K562 (cell line): ENCODE results near the gene ERLEC1. TPM values are rescaled to one million over a fixed set of nuclear protein-coding genes. Genes with fewer than 3 reads are reported as not detected.
A peak's percentile ranks its signal among the peaks of the same experiment; 100 is the strongest.

ENCODE experiments used
- CEBPB ChIP-seq: fragments of 450-650 bp; IDR thresholded peaks from 2 replicates; pipeline ENCODE4 v1.6.1; 2016; ENCODE audit warnings: missing genetic modification characterization, missing compliant biosample characterization
- CEBPG ChIP-seq, 3 experiments: fragments of 200-800 bp in 1 of 3; sonication (Bioruptor generic) in 1 of 3; sonication (generic) in 1 of 3; formaldehyde crosslinking in 1 of 3; IDR thresholded peaks in 2 of 3; conservative IDR thresholded peaks in 1 of 3; 2 replicates each; pipeline versions ENCODE4 v1.6.1 to v1.8.0; 2016 to 2022; ENCODE audit warnings: missing compliant biosample characterization in 2 of 3, missing genetic modification characterization in 2 of 3, mild to moderate bottlenecking in 1 of 3, missing genetic modification reagents in 1 of 3
- FOXK1 ChIP-seq: sonication (generic); formaldehyde crosslinking; IDR thresholded peaks from 2 replicates; pipeline ENCODE4 v1.8.0; 2022; ENCODE audit warnings: missing genetic modification reagents, mild to moderate bottlenecking, borderline replicate concordance
- HDAC8 ChIP-seq: fragments of 450-650 bp; IDR thresholded peaks from 2 replicates; pipeline ENCODE4 v1.6.1; 2016; ENCODE audit warnings: mild to moderate bottlenecking, missing genetic modification characterization, moderate library complexity, missing compliant biosample characterization
- MXI1 ChIP-seq: IDR thresholded peaks from 2 replicates; pipeline ENCODE4 v1.6.1; 2011; ENCODE audit warnings: low read depth, mild to moderate bottlenecking, improper control_type of control experiment, low read length
- NFATC3 ChIP-seq: fragments of 450-650 bp; IDR thresholded peaks from 2 replicates; pipeline ENCODE4 v1.6.1; 2017; ENCODE audit warnings: mild to moderate bottlenecking
- PTBP1 ChIP-seq: fragments of 200-400 bp; formaldehyde crosslinking; IDR thresholded peaks from 2 replicates; pipeline ENCODE4 v1.6.1; 2017; ENCODE audit warnings: low read depth, low read length
- RFX7 ChIP-seq: fragments of 250-450 bp; sonication (Bioruptor Pico); IDR thresholded peaks from 2 replicates; pipeline ENCODE4 v1.5.1; 2021; ENCODE audit warnings: mild to moderate bottlenecking
- ZNF431 ChIP-seq: sonication (generic); formaldehyde crosslinking; IDR thresholded peaks from 2 replicates; pipeline ENCODE4 v1.8.0; 2022; ENCODE audit warnings: mild to moderate bottlenecking, missing genetic modification reagents
- polyA plus RNA-seq, 8 experiments: library from polyadenylated mRNA; depleted of rRNA in 4 of 8; stranded (reverse) in 5 of 8; unstranded in 3 of 8; fragments of >200 nt; fragmentation: Nextera tagmentation in 2 of 8; fragmentation: Illumina TruSeq in 1 of 8; extraction: Ambion mirVana in 2 of 8; extraction: Trizol in 1 of 8; gene quantifications; 2 replicates each; pipeline versions ENCODE4 v1.2.1 to v1.2.3, GENCODE V29; 2011 to 2014; ENCODE audit warnings: inconsistent platforms in 1 of 8, missing spikeins in 1 of 8
- total RNA-seq, 7 experiments: library from RNA; depleted of rRNA in 6 of 7; stranded (reverse); fragments of >200 nt in 6 of 7; fragmentation: Illumina TruSeq in 2 of 7; extraction: Trizol in 2 of 7; gene quantifications; 2 replicates each; pipeline versions ENCODE4 v1.2.1 to v1.2.3, GENCODE V29; 2011 to 2021; ENCODE audit warnings: low replicate concordance in 1 of 7
- TF ChIP-seq, protein P1 (sequence below), 2 experiments: fragments of 450-650 bp in 1 of 2; sonication (generic) in 1 of 2; formaldehyde crosslinking in 1 of 2; IDR thresholded peaks; 2 replicates each; pipeline versions ENCODE4 v1.7.1 to v1.9.0; 2016 to 2022; ENCODE audit warnings: inconsistent platforms in 1 of 2, mild to moderate bottlenecking in 1 of 2, missing genetic modification reagents in 1 of 2
- TF ChIP-seq, protein P2 (sequence below): fragments of 450-650 bp; IDR thresholded peaks from 2 replicates; pipeline ENCODE4 v1.6.1; 2017; ENCODE audit warnings: antibody characterized with exemption
- TF ChIP-seq, protein P3 (sequence below): fragments of 250-450 bp; sonication (Bioruptor Pico); IDR thresholded peaks from 2 replicates; pipeline ENCODE4 v1.8.0; 2022; ENCODE audit warnings: inconsistent platforms
- TF ChIP-seq, protein P4 (sequence below): fragments of 250-450 bp; sonication (Bioruptor Pico); IDR thresholded peaks from 2 replicates; pipeline ENCODE4 v1.8.0; 2021; ENCODE audit warnings: moderate library complexity, mild to moderate bottlenecking, inconsistent platforms

ERLEC1 gene
- total and polyA plus RNA-seq, 9 of the 15 experiments (the other 6 are each of a cell fraction or from before 2014, with no cell fraction given), result 12.0 to 41.6 (median 30.6) TPM

DNA sequence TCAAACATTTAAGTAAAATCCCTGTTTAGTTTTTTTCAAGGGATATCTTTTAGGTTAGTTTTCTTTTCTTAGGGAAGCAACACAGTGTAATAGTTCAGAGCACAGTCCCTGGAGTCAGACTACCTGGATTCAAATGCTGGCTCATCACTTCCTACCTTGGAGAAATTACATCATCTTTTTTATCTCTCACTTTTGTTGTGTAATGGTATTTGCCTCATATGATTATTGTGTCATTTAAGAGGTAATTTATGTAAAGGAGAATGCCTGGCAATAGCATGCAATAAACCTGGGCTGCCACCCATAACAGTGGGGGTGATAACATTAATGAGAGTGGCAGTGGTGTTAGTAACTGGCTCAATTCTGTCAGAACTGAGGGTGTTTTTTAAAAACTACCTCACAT, 26.3 kb downstream of the ERLEC1 start (continued):
- TF ChIP-seq, protein P1, sequence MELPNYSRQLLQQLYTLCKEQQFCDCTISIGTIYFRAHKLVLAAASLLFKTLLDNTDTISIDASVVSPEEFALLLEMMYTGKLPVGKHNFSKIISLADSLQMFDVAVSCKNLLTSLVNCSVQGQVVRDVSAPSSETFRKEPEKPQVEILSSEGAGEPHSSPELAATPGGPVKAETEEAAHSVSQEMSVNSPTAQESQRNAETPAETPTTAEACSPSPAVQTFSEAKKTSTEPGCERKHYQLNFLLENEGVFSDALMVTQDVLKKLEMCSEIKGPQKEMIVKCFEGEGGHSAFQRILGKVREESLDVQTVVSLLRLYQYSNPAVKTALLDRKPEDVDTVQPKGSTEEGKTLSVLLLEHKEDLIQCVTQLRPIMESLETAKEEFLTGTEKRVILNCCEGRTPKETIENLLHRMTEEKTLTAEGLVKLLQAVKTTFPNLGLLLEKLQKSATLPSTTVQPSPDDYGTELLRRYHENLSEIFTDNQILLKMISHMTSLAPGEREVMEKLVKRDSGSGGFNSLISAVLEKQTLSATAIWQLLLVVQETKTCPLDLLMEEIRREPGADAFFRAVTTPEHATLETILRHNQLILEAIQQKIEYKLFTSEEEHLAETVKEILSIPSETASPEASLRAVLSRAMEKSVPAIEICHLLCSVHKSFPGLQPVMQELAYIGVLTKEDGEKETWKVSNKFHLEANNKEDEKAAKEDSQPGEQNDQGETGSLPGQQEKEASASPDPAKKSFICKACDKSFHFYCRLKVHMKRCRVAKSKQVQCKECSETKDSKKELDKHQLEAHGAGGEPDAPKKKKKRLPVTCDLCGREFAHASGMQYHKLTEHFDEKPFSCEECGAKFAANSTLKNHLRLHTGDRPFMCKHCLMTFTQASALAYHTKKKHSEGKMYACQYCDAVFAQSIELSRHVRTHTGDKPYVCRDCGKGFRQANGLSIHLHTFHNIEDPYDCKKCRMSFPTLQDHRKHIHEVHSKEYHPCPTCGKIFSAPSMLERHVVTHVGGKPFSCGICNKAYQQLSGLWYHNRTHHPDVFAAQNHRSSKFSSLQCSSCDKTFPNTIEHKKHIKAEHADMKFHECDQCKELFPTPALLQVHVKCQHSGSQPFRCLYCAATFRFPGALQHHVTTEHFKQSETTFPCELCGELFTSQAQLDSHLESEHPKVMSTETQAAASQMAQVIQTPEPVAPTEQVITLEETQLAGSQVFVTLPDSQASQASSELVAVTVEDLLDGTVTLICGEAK (IDR thresholded peaks at IDR 0.05), result no peak
- TF ChIP-seq, protein P1 (CRISPR knock-in tag; IDR thresholded peaks at IDR 0.05), result no peak
- TF ChIP-seq HDAC8 (tag) (no peak), FOXK1 (no peak), NFATC3 (no peak), MXI1 (no peak), CEBPB (tag) (peak; percentile 37), PTBP1 (no peak), CEBPG (CRISPR knock-in tag; IDR thresholded peaks at IDR 0.05) (no peak), CEBPG (tag; conservative IDR thresholded peaks at IDR 0.05 in 1 of 2, IDR thresholded peaks at IDR 0.05 in 1 of 2) (peak; percentile 58 to 79), RFX7 (CRISPR knock-in tag) (no peak), ZNF431 (CRISPR knock-in tag) (no peak)
- TF ChIP-seq, protein P2, sequence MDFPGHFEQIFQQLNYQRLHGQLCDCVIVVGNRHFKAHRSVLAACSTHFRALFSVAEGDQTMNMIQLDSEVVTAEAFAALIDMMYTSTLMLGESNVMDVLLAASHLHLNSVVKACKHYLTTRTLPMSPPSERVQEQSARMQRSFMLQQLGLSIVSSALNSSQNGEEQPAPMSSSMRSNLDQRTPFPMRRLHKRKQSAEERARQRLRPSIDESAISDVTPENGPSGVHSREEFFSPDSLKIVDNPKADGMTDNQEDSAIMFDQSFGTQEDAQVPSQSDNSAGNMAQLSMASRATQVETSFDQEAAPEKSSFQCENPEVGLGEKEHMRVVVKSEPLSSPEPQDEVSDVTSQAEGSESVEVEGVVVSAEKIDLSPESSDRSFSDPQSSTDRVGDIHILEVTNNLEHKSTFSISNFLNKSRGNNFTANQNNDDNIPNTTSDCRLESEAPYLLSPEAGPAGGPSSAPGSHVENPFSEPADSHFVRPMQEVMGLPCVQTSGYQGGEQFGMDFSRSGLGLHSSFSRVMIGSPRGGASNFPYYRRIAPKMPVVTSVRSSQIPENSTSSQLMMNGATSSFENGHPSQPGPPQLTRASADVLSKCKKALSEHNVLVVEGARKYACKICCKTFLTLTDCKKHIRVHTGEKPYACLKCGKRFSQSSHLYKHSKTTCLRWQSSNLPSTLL, result no peak
- TF ChIP-seq, protein P3, sequence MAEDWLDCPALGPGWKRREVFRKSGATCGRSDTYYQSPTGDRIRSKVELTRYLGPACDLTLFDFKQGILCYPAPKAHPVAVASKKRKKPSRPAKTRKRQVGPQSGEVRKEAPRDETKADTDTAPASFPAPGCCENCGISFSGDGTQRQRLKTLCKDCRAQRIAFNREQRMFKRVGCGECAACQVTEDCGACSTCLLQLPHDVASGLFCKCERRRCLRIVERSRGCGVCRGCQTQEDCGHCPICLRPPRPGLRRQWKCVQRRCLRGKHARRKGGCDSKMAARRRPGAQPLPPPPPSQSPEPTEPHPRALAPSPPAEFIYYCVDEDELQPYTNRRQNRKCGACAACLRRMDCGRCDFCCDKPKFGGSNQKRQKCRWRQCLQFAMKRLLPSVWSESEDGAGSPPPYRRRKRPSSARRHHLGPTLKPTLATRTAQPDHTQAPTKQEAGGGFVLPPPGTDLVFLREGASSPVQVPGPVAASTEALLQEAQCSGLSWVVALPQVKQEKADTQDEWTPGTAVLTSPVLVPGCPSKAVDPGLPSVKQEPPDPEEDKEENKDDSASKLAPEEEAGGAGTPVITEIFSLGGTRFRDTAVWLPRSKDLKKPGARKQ (CRISPR knock-in tag), result no peak
- TF ChIP-seq, protein P4, sequence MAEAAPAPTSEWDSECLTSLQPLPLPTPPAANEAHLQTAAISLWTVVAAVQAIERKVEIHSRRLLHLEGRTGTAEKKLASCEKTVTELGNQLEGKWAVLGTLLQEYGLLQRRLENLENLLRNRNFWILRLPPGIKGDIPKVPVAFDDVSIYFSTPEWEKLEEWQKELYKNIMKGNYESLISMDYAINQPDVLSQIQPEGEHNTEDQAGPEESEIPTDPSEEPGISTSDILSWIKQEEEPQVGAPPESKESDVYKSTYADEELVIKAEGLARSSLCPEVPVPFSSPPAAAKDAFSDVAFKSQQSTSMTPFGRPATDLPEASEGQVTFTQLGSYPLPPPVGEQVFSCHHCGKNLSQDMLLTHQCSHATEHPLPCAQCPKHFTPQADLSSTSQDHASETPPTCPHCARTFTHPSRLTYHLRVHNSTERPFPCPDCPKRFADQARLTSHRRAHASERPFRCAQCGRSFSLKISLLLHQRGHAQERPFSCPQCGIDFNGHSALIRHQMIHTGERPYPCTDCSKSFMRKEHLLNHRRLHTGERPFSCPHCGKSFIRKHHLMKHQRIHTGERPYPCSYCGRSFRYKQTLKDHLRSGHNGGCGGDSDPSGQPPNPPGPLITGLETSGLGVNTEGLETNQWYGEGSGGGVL (CRISPR knock-in tag), result no peak
